ENCODE measurements around the gene RAB3A. TPM values are rescaled to one million over a fixed set of nuclear protein-coding genes. Genes with fewer than 3 reads are reported as not detected.

RAB3A gene
- total RNA-seq, 6 donors from 2014 or later: 0.46 to 5.0 (median 3.4) TPM

- peaks cover 9 to 12% (median 10%) of the 10 kb centered on the region in 4 donors for H3K4me1 ChIP-seq
- H3K27ac ChIP-seq: no peak overlapping the region
- no peak for TF ChIP-seq EP300 (IDR thresholded peaks at IDR 0.05)
- no peak for TF ChIP-seq POLR2A (IDR thresholded peaks at IDR 0.05)
- TF ChIP-seq POLR2AphosphoS5 (IDR thresholded peaks at IDR 0.05): no peak
- no peak for TF ChIP-seq CTCF (IDR thresholded peaks at IDR 0.05)
- ATAC-seq (ENCODE audit: low FRiP score in 2 of 2) (no peak), DNase-seq (no peak)
- no peaks in the 10 kb centered on the region for H3K27me3 ChIP-seq
- no peak overlapping the region for H3K4me3 ChIP-seq
- no peaks in the 10 kb centered on the region for H3K9me3 ChIP-seq
- WGBS, 2 donors: 95 to 97% methylated on average over 13 of the region's 13 CpGs
- peaks cover 17 to 60% (median 54%) of the 10 kb centered on the region in 4 donors for H3K36me3 ChIP-seq
Measured at GRCh38 chr19:18147396-18147795, 56.4 kb downstream of the RAB3A start.

Small RNA genes within 50 kb of the gene (small RNA-seq; reads per million reads assigned to genes)
- gene IFI30: 0 reads per million in 4 donors

Other genes starting within 250 kb of the RAB3A start
- gene KCNN1, start 236.9 kb downstream of the RAB3A start, total RNA-seq: under 1 TPM in 2 of 6 donors, not detected in 4; 0.34 to 0.37 TPM
- 100 to 1,000 TPM in 2 of 6 donors, 10 to 100 TPM in 4; 53.6 to 253 (median 78.8) TPM for gene ARRDC2, start 195.9 kb downstream of the RAB3A start, total RNA-seq
- gene IL12RB1, start 117.1 kb downstream of the RAB3A start, total RNA-seq: 10 to 100 TPM in 1 of 6 donors, 1 to 10 TPM in 5; 2.6 to 13.2 (median 8.6) TPM
- 10 to 100 TPM in 4 of 6 donors, 1 to 10 TPM in 2; 9.3 to 67.1 (median 27.5) TPM for gene MAST3, start 106.3 kb downstream of the RAB3A start, total RNA-seq
- 10 to 100 TPM; 11.0 to 65.1 (median 30.3) TPM for gene PIK3R2, start 50.9 kb downstream of the RAB3A start, total RNA-seq
- 100 to 1,000 TPM; 228 to 764 (median 476) TPM for gene IFI30, start 30.2 kb downstream of the RAB3A start, total RNA-seq
- gene MPV17L2, start 10.8 kb downstream of the RAB3A start, total RNA-seq: 10 to 100 TPM; 10.7 to 18.8 (median 13.3) TPM
- gene PDE4C, start 22.4 kb upstream of the RAB3A start, total RNA-seq: 100 to 1,000 TPM in 1 of 6 donors, 10 to 100 TPM in 4, 1 to 10 TPM in 1; 6.4 to 479 (median 21.0) TPM
- 10 to 100 TPM in 3 of 6 donors, 1 to 10 TPM in 3; 6.3 to 58.7 (median 11.7) TPM for gene IQCN, start 70.4 kb upstream of the RAB3A start, total RNA-seq
- gene JUND, start 77.6 kb upstream of the RAB3A start, total RNA-seq: 1,000 to 10,000 TPM in 1 of 6 donors, 100 to 1,000 TPM in 5; 281 to 1,101 (median 639) TPM
- 100 to 1,000 TPM in 4 of 6 donors, 10 to 100 TPM in 2; 39.8 to 147 (median 107) TPM for gene LSM4, start 119.0 kb upstream of the RAB3A start, total RNA-seq
- 10 to 100 TPM; 15.5 to 42.8 (median 28.1) TPM for gene PGPEP1, start 136.6 kb upstream of the RAB3A start, total RNA-seq
- gene GDF15, start 182.1 kb upstream of the RAB3A start, total RNA-seq: 100 to 1,000 TPM in 2 of 6 donors, 10 to 100 TPM in 4; 42.5 to 126 (median 68.7) TPM
- 10 to 100 TPM in 4 of 6 donors, 1 to 10 TPM in 2; 4.0 to 49.4 (median 24.0) TPM for gene LRRC25, start 193.6 kb upstream of the RAB3A start, total RNA-seq
- 100 to 1,000 TPM in 1 of 6 donors, 10 to 100 TPM in 5; 52.0 to 157 (median 84.1) TPM for gene SSBP4, start 215.4 kb upstream of the RAB3A start, total RNA-seq
- gene ISYNA1, start 234.1 kb upstream of the RAB3A start, total RNA-seq: 10 to 100 TPM; 14.5 to 55.5 (median 20.0) TPM

All from upper lobe of left lung (tissue), 6 donors.